HL-60 (cell line): ENCODE results near the gene DNAI2.

Source experiments
- DNase-seq, 2 experiments: peaks; one replicate each; pipeline ENCODE4 v3.0.0-alpha.2; 2010 to 2020; ENCODE audit warnings: low read depth in 1 of 2, low spot score in 1 of 2
- H3K27ac ChIP-seq: fragments of 250-450 bp; sonication (Bioruptor Pico); replicated peaks from 2 replicates; pipeline ENCODE4 v1.5.1; 2020; ENCODE audit warnings: mild to moderate bottlenecking, moderate library complexity
- H3K27me3 ChIP-seq: fragments of 250-450 bp; sonication (Bioruptor Pico); 2 replicates; pipeline ENCODE4 v1.5.1; 2021; ENCODE audit warnings: mild to moderate bottlenecking, moderate library complexity; ENCODE audit not compliant: insufficient read depth, poor library complexity, severe bottlenecking
- H3K4me3 ChIP-seq: replicated peaks from 2 replicates; pipeline ENCODE4 v1.5.1; 2011; ENCODE audit warnings: mild to moderate bottlenecking, control low read depth, low read length; ENCODE audit not compliant: insufficient read depth
- CTCF ChIP-seq: IDR thresholded peaks from one replicate; pipeline ENCODE4 v1.5.1; 2011; ENCODE audit warnings: low read length, control low read depth, inconsistent platforms; ENCODE audit not compliant: insufficient read depth
- GABPA ChIP-seq: IDR thresholded peaks from 2 replicates; pipeline ENCODE4 v1.6.1; 2012; ENCODE audit warnings: low read depth
- POLR2AphosphoS5 ChIP-seq: IDR thresholded peaks from 2 replicates; pipeline ENCODE4 v1.6.1; 2012; ENCODE audit warnings: low read depth
- REST ChIP-seq: IDR thresholded peaks from 2 replicates; pipeline ENCODE4 v1.6.1; 2012; ENCODE audit warnings: low read depth; ENCODE audit not compliant: insufficient replicate concordance
- SPI1 ChIP-seq: IDR thresholded peaks from 2 replicates; pipeline ENCODE4 v1.6.1; 2012; ENCODE audit warnings: low read depth, mild to moderate bottlenecking, borderline replicate concordance

DNAI2 gene

DNA sequence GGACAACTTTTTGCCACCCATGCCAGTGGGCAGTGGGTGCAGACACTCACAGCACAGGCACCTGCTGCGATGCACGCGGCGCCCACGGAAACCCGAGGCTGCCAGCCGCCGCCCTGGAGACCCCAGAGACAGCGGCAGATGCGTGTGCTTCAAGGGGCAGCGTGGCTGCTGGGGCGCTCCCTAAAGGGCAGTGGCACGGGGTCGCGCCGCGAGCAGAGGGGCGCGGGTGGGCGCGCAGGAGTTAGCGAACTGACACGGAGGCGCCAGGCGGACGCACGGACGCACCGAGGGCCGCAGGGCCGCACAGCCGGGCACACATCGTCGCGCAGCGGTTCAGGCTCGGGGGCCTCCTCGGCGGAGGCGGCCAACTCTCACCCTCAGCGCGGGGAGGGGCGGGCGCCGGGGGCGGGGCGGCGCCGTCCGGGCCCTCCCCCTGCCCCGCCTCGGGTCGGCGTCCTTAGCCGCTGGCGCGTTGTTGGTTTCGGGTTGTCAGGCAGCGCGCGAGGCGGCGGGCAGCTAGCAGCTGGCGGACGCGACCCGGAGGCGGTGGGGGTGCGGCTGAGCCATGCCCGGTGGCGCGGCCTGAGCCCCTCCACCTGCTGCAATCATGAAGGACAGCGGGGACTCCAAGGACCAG is 51.8 kb downstream of the DNAI2 start, which contains the start of gene KIF19:
KIF19 (plus strand) TSS at position 484 of the 637 bp plus-strand sequence; CDS start at position 608, 124 bp downstream.
- Histone ChIP-seq H3K27ac (no peak within 1 kb of the TSS), H3K4me3 (no peak within 1 kb of the TSS), H3K27me3 (peaks cover 34% of the 10 kb centered on the region)
- DNase-seq, result peak in 1 of 2 experiments; percentile 18
- TF ChIP-seq CTCF (no peak), POLR2AphosphoS5 (no peak)

DNA sequence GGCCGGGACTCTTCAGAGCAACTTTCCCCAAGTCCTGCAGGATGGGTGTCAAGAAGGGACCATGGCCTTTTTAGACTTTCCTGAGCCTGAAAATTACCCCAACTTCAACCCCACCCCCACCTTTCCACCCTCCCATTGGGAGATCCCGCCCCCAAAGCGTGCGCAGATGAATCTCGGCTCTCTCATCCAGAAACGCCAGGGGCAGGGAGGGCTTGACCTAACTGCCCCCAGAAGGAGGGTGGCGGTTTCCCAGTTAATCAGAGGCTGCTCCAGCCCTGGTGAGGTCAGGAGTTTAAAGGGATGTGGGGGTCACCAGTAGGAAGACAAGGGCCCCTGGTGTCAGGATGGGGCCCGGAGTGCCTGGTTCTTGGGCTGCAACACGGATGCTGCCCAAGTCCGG is 52.5 kb downstream of the DNAI2 start:
- DNase-seq, result no peak
- Histone ChIP-seq H3K4me3 (no peak overlapping the region), H3K27ac (no peak overlapping the region), H3K27me3 (peaks cover 37% of the 10 kb centered on the region)
- no peak for TF ChIP-seq POLR2AphosphoS5
- no peak for TF ChIP-seq CTCF
- TF ChIP-seq REST, result no peak
- TF ChIP-seq GABPA, result no peak
- no peak for TF ChIP-seq SPI1

DNA sequence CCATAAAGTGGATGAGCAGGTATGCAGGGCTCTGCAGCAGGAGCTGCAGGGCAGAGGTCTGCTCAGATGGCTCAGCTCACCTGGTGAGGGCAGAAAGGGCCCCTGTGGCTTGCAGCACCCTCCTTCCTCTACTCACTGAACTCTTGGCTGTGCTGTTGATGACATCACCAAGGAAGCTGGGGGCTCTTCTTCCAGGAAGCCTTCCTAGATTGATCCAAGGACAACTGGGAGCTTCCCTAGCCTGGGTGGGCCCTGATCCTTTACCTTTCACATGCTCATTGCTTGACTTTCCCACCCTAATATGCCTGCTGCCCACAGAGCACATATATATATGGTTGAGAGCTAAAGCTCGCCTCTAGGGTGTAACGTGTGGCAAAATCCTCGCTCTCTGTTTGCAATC is 54.5 kb downstream of the DNAI2 start:
- no peak overlapping the region for H3K4me3 ChIP-seq
- no peak overlapping the region for H3K27ac ChIP-seq
- no peak for TF ChIP-seq SPI1
- TF ChIP-seq REST, result no peak
- no peak for TF ChIP-seq POLR2AphosphoS5
- no peak for TF ChIP-seq CTCF
- no peak for TF ChIP-seq GABPA
- H3K27me3 ChIP-seq, result peaks cover 31% of the 10 kb centered on the region
- no peak for DNase-seq

GRCh38 chr17:74329378-74329777 is 55.3 kb downstream of the DNAI2 start:
- TF ChIP-seq SPI1 (no peak), CTCF (no peak), GABPA (no peak), POLR2AphosphoS5 (no peak), REST (no peak)
- peaks cover 31% of the 10 kb centered on the region for H3K27me3 ChIP-seq

More at GRCh38 chr17:74329378-74329777, 55.3 kb downstream of the DNAI2 start:
- DNase-seq, result no peak
- Histone ChIP-seq H3K27ac (no peak overlapping the region), H3K4me3 (no peak overlapping the region)
